ENCODE data around the gene POC1A. TPM values are rescaled to one million over a fixed set of nuclear protein-coding genes. Genes with fewer than 3 reads are reported as not detected.

POC1A gene
- total and polyA plus RNA-seq, 2 donors (not counting 3 experiments of a cell fraction or from before 2014, with no cell fraction given) = 14.8 to 19.4 TPM

- DNase-seq (ENCODE audit: low read depth, low spot score) (no peak), FAIRE-seq (no peak)
- dilution Hi-C loops (cut with MboI; ENCODE audit: extremely low pct_ligation_motif_present, low sequenced_read_pairs) (no loop called here), intact Hi-C loops (cut with micrococcal nuclease) (no loop called here)
- H3K27ac ChIP-seq (ENCODE audit: insufficient read depth, low read depth, low read length) = no peak overlapping the region
- no peaks in the 10 kb centered on the region for H3K36me3 ChIP-seq (ENCODE audit: control insufficient read depth in 2 of 2, extremely low read depth in 1 of 2, insufficient read depth in 2 of 2, low read length in 2 of 2)
- H3K4me1 ChIP-seq (ENCODE audit: control insufficient read depth, extremely low read depth, insufficient read depth, low read length) = no peaks in the 10 kb centered on the region
- ChIA-PET CTCF (no interaction called here), POLR2A (no interaction called here)
- no peak overlapping the region for H3K9ac ChIP-seq (replicated peaks; ENCODE audit: extremely low read depth, insufficient read depth, low read length)
- H3K27me3 ChIP-seq (ENCODE audit: control insufficient read depth in 2 of 2, insufficient read depth in 2 of 2, low read length in 2 of 2) = no peaks in the 10 kb centered on the region
- no peaks in the 10 kb centered on the region for H4K20me1 ChIP-seq (replicated peaks; ENCODE audit: control insufficient read depth, extremely low read depth, insufficient read depth, low read length)
- no peaks in the 10 kb centered on the region for H3K9me1 ChIP-seq (replicated peaks; ENCODE audit: control insufficient read depth, extremely low read depth, insufficient read depth, low read length)
- H3K79me2 ChIP-seq (ENCODE audit: control insufficient read depth, insufficient read depth, low read length) = no peaks in the 10 kb centered on the region
- no peak overlapping the region for H3K4me2 ChIP-seq (ENCODE audit: insufficient read depth, low read length)
- no peak overlapping the region for H3K4me3 ChIP-seq (replicated peaks in 1 of 3; ENCODE audit: insufficient read depth in 1 of 3, low read depth in 1 of 3, low read length in 3 of 3)
- H2AFZ ChIP-seq (ENCODE audit: low read depth, low read length) = no peak overlapping the region
- no peak for TF ChIP-seq FOS (IDR thresholded peaks at IDR 0.05; ENCODE audit: borderline replicate concordance, insufficient read depth, low read length)
- no peak for TF ChIP-seq MAX (IDR thresholded peaks at IDR 0.05; ENCODE audit: insufficient read depth, insufficient read length)
- TF ChIP-seq POLR2AphosphoS5 (IDR thresholded peaks at IDR 0.05; ENCODE audit: insufficient read depth, low read depth, low read length) = no peak
- TF ChIP-seq EZH2 (IDR thresholded peaks at IDR 0.05; ENCODE audit: borderline replicate concordance, low read depth, low read length, severe bottlenecking) = no peak
- no peak for TF ChIP-seq MYC (IDR thresholded peaks at IDR 0.05; ENCODE audit: low read depth, low read length)
- no peak for TF ChIP-seq CTCF (IDR thresholded peaks at IDR 0.05; ENCODE audit: extremely low read depth in 1 of 2, insufficient read depth in 1 of 2, low read depth in 1 of 2, low read length in 2 of 2)
- no peak for TF ChIP-seq POLR2A (IDR thresholded peaks at IDR 0.05; ENCODE audit: low read depth, low read length)
- no peak for TF ChIP-seq JUN (IDR thresholded peaks at IDR 0.05; ENCODE audit: borderline replicate concordance, insufficient read depth, insufficient read length, low read depth)
- TF ChIP-seq GATA2 (IDR thresholded peaks at IDR 0.05; ENCODE audit: insufficient read depth, insufficient read length, low read depth, low read length) = no peak
- no peaks in the 10 kb centered on the region for H3K9me3 ChIP-seq (replicated peaks; ENCODE audit: control insufficient read depth, insufficient read depth, low read length)
- no TSS peak for BruUV-seq (replicated peaks)
Observed at GRCh38 chr3:52190294-52191074, 36.3 kb upstream of the POC1A start.

Measured in endothelial cell of umbilical vein (primary cell).